Midbrain (tissue), 1 donor: ENCODE data around the gene POLR3A.
"Not testable (repeated sequence)": the region's sequence is repeated elsewhere in the genome, so short reads cannot be mapped to it uniquely, and the experiment has no call there.

Source experiments
- DNase-seq: peaks from one replicate; lab custom pipeline; 2025; lab: John Stamatoyannopoulos, UW

The POLR3A gene

DNA sequence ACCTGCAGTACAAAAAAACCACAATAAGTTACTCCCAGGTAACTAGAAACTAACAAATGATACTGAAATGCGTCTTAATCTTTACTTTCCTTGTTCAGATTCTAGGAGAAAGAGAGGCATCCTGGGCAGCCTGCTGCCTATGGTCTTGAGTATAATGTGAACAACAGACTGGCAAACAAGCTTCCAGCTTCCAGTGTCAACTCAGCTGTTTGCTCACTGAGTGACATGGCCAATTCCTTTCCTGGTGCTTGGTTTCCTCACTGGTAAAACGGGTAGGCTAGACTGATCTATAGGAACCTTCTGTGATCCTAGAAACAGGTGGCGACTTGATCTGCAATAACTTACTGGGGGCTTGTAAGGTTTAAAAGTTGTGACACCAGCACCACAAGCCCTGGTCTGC, 10.1 kb downstream of the POLR3A start:
- no peak for DNase-seq

- no peak for DNase-seq
Observed at GRCh38 chr10:78017856-78018255, 11.5 kb downstream of the POLR3A start.

GRCh38 chr10:78015546-78015945, 13.8 kb downstream of the POLR3A start:
- no peak for DNase-seq

DNA sequence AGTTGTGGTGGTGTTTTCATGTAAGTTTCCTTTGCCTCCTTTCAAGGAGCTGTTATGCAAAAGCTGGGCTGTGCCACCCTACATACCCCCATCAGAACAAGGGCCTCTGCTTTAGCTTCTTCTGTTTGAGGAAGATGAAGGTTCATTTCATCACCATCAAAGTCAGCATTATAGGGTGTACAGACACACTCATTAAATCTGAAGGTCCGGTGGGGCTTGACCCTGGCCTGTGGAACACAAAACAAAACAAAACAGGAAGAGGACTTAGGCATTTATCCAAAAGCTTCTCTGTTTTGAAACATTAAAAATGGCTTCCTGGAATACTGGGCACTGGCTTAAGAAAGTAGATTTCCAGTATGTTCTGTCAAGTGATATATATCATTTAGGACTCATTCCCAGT, 15.8 kb downstream of the POLR3A start:
- no peak for DNase-seq

DNA sequence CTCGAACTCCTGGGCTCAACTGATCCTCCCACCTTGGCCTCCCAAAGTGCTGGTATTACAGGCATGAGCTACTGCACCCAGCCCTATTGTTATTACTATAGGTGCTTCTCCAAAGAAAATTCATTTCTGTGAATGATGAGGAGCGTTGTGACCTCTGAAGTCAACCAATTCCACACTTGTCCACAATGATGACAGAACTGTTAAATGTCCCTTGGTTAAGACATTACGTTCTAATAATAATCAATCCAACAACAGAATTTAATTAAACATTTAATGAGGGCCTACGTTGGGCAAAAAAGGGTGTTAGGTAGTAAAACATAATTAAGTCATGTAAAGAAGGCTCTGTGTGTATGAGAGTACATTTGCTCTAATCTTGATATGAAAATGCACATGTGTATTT, 18.2 kb downstream of the POLR3A start:
- DNase-seq: no peak

- no peak for DNase-seq
Observed at GRCh38 chr10:78010278-78010677, 19.0 kb downstream of the POLR3A start.

- DNase-seq: no peak
Observed at GRCh38 chr10:78009662-78010061, 19.7 kb downstream of the POLR3A start.

DNA sequence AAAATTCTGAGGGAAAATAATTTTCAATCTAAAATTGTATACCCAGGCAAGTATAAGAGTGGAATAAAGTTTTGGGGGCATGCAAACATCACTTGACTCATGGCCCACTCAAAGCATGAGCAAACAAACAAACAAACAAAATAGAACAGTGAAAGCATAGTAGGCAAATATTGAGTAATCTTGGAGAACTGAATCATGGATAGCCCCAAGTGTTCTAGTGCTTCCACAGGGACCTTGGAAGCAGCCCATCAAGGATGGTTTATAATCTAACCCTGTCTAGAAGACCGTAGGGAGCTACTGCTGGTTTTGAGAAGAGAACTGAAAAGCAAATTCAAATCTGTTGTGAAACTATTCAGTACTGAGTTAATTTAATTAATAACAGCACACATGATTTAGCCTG, 22.1 kb downstream of the POLR3A start:
- DNase-seq: no peak

GRCh38 chr10:78004215-78005026, 24.9 kb downstream of the POLR3A start:
- no peak for DNase-seq

DNA sequence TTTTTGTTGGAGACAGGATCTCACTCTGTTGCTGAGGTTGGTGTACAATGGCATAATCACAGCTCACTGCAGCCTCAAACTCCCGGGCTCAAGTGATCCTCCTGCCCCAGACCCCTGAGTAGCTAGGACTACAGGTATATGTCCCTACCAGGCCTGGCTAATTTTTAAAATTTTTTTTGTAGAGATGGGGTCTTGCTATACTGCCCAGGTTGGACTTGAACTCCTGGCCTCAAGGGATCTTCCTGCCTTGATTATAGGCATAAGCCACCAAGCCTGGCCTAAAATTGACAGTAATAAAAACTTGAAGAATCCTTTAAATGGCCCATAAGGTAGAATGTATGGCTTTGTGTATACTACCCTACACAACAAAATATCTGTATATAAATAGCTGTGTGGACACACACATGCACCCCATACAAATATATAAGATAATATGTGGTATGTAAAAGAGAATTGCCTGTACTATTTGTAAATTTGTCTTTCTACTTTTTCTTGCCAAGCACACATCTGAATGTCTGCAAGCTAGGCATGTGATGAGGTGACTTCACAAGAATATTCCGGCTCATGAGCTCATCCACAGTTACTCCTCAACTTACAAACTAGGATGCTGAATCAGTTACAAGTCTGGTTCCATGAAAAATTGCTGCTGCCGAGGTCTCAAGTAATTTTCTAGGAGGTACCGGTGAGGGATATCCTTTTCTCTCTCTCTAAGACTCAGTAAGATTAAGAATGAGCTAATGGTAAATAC, 26.6 kb downstream of the POLR3A start:
- DNase-seq: no peak

- DNase-seq: no peak
Observed at GRCh38 chr10:78000956-78001472, 28.3 kb downstream of the POLR3A start.

DNA sequence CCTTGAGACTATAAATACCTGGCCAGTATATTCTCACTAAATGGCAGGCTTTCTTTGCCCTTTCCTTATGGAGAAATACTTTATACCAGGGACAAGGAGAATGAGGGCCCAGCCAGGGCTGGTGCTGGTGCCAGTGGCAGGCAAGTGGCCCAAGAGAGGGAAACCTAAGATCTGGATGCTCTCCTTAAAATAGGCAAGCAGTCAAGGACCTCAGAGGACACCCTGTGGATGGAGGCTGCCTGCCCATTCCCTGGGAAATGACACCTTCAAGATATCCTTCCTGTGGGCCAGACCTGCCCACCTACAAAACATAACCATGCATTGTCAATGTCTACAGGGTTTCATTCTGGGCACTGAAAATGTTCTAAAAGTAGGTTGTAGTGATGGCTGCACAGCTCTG, 29.1 kb downstream of the POLR3A start:
- no peak for DNase-seq

- not testable (repeated sequence) for DNase-seq
Observed at GRCh38 chr10:77998780-77999179, 30.5 kb downstream of the POLR3A start.

- DNase-seq: no peak
Observed at GRCh38 chr10:77993620-77994019, 35.7 kb downstream of the POLR3A start.

DNA sequence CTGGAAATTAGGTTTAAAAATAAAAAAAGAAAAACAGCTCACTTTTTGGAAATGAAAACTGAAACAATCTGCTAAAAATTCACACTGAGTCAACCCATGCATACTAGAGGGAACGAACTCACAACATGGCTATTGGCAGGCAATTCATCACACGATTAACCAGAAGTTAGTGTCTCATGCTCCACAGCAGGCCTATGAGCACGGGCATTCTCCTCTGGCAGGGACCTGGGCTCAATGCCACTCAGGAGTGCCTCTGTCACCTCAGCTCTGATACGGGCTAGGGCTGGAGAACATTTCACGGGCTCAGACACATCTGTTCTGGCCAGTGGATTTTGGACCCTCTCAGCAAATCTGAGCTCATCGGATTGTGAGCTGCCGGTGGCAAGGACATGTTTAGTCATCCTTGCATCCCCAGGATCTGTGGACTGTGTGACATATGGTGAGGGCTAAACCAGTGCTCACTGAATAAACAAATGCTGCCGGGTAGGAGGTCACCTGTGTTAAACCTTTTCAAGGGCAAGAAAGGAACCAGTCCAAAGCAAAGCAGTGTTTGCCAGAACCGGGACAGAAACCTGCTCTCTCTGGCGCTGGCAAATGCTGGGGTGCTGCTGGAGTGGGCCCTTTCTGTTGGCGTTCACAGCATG, 40.1 kb downstream of the POLR3A start:
- no peak for DNase-seq

DNA sequence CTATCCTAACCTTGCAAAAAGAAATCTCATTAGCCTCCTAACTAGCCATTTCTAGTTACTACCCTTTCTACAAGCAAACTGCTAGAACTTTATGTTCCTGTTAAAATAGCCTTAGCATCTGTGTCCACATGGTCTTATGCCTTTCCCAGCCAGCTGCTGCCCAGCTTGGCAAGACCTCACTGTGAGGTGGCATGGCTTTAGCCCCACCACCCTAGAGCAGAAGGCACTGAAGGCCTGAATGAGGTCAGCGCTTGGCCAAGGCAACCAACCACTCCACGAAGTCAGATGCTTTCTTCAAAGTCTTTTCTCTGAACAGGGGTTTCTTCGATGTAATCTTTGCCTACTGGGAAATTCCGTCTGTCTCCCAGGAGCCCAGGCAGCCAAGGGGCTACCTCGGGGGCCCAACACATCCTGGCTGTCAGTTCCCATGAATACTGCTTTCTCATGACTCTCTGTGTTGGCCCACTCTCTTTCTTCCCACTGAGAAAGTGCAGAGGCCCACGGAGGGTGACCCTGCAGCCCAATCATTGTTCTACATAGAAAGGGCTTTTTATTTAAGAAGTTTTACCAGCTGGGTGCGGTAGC, 41.6 kb downstream of the POLR3A start:
- DNase-seq: no peak

- no peak for DNase-seq
Observed at GRCh38 chr10:77984986-77985385, 44.3 kb downstream of the POLR3A start.

- DNase-seq: no peak
Observed at GRCh38 chr10:77983384-77984341, 45.7 kb downstream of the POLR3A start.

GRCh38 chr10:77981281-77981680, 48.0 kb downstream of the POLR3A start:
- DNase-seq: no peak

DNA sequence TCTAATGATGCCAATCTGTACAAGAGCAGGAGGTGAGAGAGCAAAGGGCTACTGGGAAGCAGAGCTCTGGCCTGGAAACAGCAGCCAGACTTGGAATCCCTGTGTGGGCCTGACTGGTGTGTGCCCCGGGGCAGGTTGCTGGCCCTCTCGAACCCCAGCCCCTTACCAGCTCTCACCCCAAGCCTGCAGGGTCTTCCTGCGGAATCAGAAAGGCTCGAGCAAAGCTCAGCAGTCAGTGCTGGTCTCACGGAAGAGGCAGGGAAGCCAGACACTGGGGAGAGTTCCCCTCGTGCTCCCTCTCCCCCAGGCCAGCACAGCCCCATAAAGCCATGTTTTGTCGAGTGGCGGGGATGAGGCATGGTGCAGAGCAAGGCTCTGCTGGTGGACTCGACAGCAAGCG, 50.1 kb downstream of the POLR3A start:
- DNase-seq: no peak

GRCh38 chr10:77978360-77978759, 51.0 kb downstream of the POLR3A start:
- no peak for DNase-seq
